Mesenchymal stem cell (in vitro differentiated cells and primary cell): ENCODE measurements around the gene STX18.
"Not testable (repeated sequence)": the region's sequence is repeated elsewhere in the genome, so short reads cannot be mapped to it uniquely, and the experiment has no call there.

ENCODE experiments used
- DNase-seq: peaks from one replicate; pipeline ENCODE4 v3.0.0-alpha.2; 2013
- H2AFZ ChIP-seq: one replicate; pipeline ENCODE4 v1.6.1; 2013; ENCODE audit warnings: low read depth, mild to moderate bottlenecking, control low read depth, inconsistent platforms, low read length, moderate library complexity
- H2AK5ac ChIP-seq: 2 replicates; pipeline ENCODE4 v1.6.1; 2013; ENCODE audit warnings: low read length, moderate library complexity, mild to moderate bottlenecking, inconsistent platforms; ENCODE audit not compliant: severe bottlenecking
- H2BK120ac ChIP-seq: one replicate; pipeline ENCODE4 v1.6.1; 2013; ENCODE audit warnings: low read depth, mild to moderate bottlenecking, inconsistent platforms, low read length, moderate library complexity
- H2BK12ac ChIP-seq, 2 experiments: one replicate each; pipeline ENCODE4 v1.6.1; 2013; ENCODE audit warnings: inconsistent platforms in 2 of 2, low read length in 2 of 2, mild to moderate bottlenecking in 2 of 2, moderate library complexity in 2 of 2, control low read depth in 1 of 2
- H2BK15ac ChIP-seq: one replicate; pipeline ENCODE4 v1.6.1; 2013; ENCODE audit warnings: mild to moderate bottlenecking, low read depth, inconsistent platforms; ENCODE audit not compliant: poor library complexity, severe bottlenecking
- H2BK5ac ChIP-seq: 2 replicates; pipeline ENCODE4 v1.6.1; 2013; ENCODE audit warnings: low read depth, mild to moderate bottlenecking, low read length, control low read depth, inconsistent platforms; ENCODE audit not compliant: poor library complexity, severe bottlenecking
- H3K14ac ChIP-seq, 2 experiments: one replicate each; pipeline ENCODE4 v1.6.1; 2013; ENCODE audit warnings: inconsistent platforms in 2 of 2, low read length in 2 of 2, control low read depth in 1 of 2, mild to moderate bottlenecking in 1 of 2, moderate library complexity in 1 of 2
- H3K18ac ChIP-seq, 2 experiments: one replicate each; pipeline ENCODE4 v1.6.1; 2013; ENCODE audit warnings: inconsistent platforms in 2 of 2, low read length in 2 of 2, control low read depth in 1 of 2, low read depth in 1 of 2, mild to moderate bottlenecking in 1 of 2
- H3K23ac ChIP-seq, 2 experiments: one replicate each; pipeline ENCODE4 v1.6.1; 2013; ENCODE audit warnings: inconsistent platforms in 2 of 2, low read length in 2 of 2, mild to moderate bottlenecking in 2 of 2, moderate library complexity in 2 of 2, control low read depth in 1 of 2
- H3K27ac ChIP-seq: 2 replicates; pipeline ENCODE4 v1.5.1; 2013; ENCODE audit warnings: mild to moderate bottlenecking, moderate library complexity, low read length, control low read depth, inconsistent platforms; ENCODE audit not compliant: poor library complexity, severe bottlenecking
- H3K27me3 ChIP-seq, 2 experiments: 2 replicates each; pipeline versions ENCODE4 v1.6.1 to v1.7.0; 2013; ENCODE audit warnings: low read length in 2 of 2, mild to moderate bottlenecking in 2 of 2, moderate library complexity in 2 of 2, control low read depth in 1 of 2, inconsistent platforms in 1 of 2; ENCODE audit not compliant: control insufficient read depth in 1 of 2, insufficient read depth in 1 of 2
- H3K36me3 ChIP-seq, 2 experiments: 2 replicates each; pipeline versions ENCODE4 v1.6.1 to v1.7.0; 2013; ENCODE audit warnings: low read length in 2 of 2, control low read depth in 1 of 2, inconsistent platforms in 1 of 2, low read depth in 1 of 2, mild to moderate bottlenecking in 1 of 2; ENCODE audit not compliant: insufficient read depth in 2 of 2, control insufficient read depth in 1 of 2
- H3K4ac ChIP-seq, 2 experiments: one replicate each; pipeline ENCODE4 v1.6.1; 2013; ENCODE audit warnings: inconsistent platforms in 2 of 2, low read length in 2 of 2, mild to moderate bottlenecking in 2 of 2, moderate library complexity in 2 of 2, control low read depth in 1 of 2, low read depth in 1 of 2
- H3K4me1 ChIP-seq: 2 replicates; pipeline ENCODE4 v1.6.1; 2013; ENCODE audit warnings: low read depth, low read length, control low read depth; ENCODE audit not compliant: control insufficient read depth, insufficient read depth
- H3K4me2 ChIP-seq: 2 replicates; pipeline ENCODE4 v1.6.1; 2013; ENCODE audit warnings: low read length, mild to moderate bottlenecking, inconsistent platforms; ENCODE audit not compliant: poor library complexity, severe bottlenecking
- H3K4me3 ChIP-seq, 2 experiments: 2 replicates each; pipeline versions ENCODE4 v1.5.1 to v1.7.0; 2013; ENCODE audit warnings: low read length in 2 of 2, mild to moderate bottlenecking in 2 of 2, control low read depth in 1 of 2, low read depth in 1 of 2; ENCODE audit not compliant: insufficient read depth in 1 of 2
- H3K79me1 ChIP-seq: replicated peaks from 2 replicates; pipeline ENCODE4 v1.6.1; 2013; ENCODE audit warnings: mild to moderate bottlenecking, control low read depth, low read length, inconsistent platforms; ENCODE audit not compliant: poor library complexity, severe bottlenecking
- H3K9ac ChIP-seq: 2 replicates; pipeline ENCODE4 v1.7.0; 2013; ENCODE audit warnings: mild to moderate bottlenecking, low read length, moderate library complexity
- H3K9me3 ChIP-seq: 2 replicates; pipeline ENCODE4 v1.7.0; 2013; ENCODE audit warnings: mild to moderate bottlenecking, low read length; ENCODE audit not compliant: control insufficient read depth
- H4K8ac ChIP-seq: one replicate; pipeline ENCODE4 v1.6.1; 2013; ENCODE audit warnings: inconsistent platforms, mild to moderate bottlenecking, low read length, moderate library complexity
- H4K91ac ChIP-seq: one replicate; pipeline ENCODE4 v1.6.1; 2013; ENCODE audit warnings: mild to moderate bottlenecking, low read length, inconsistent platforms
- WGBS: methylation state at CpG from one replicate; pipeline ENCODE4 v1.1.7; 2013; ENCODE audit warnings: mixed read lengths; 5-methylcytosine and 5-hydroxymethylcytosine counted together

The STX18 gene

DNA sequence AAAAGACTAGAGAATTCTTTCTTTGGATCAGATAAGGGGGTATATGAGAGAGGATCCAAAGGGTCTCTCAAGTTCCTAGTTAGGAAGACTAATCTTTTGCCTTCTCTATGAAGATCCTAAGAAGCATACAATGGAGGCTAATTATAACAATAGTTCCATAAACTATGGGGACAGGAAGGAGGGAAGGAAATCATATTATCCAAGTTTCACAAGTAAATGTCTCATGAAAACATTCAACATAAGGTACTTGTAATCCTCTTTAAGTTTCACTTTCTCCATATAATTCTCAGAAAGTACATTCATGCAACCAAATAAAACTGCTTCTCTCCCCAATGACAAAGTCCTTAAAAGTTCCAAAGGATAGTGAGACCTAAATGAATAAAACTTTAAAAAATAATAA lies 27.1 kb downstream of the STX18 start:
- no peak overlapping the region for H2BK15ac ChIP-seq
- H3K4me2 ChIP-seq: no peak overlapping the region
- H2BK120ac ChIP-seq: no peak overlapping the region
- no peak overlapping the region for H4K91ac ChIP-seq
- H3K23ac ChIP-seq: no peak overlapping the region
- no peak overlapping the region for H3K4me3 ChIP-seq
- H2AK5ac ChIP-seq: no peak overlapping the region
- no peaks in the 10 kb centered on the region for H3K4me1 ChIP-seq
- no peaks in the 10 kb centered on the region for H3K27me3 ChIP-seq
- H3K4ac ChIP-seq: no peak overlapping the region
- H3K9ac ChIP-seq: no peak overlapping the region
- no peak overlapping the region for H3K27ac ChIP-seq
- no peak overlapping the region for H3K14ac ChIP-seq
- H2BK12ac ChIP-seq: no peak overlapping the region
- H3K36me3 ChIP-seq: peaks cover 0 to under 1% of the 10 kb centered on the region in 2 experiments
- H3K79me1 ChIP-seq: peaks cover 21% of the 10 kb centered on the region
- no peak overlapping the region for H4K8ac ChIP-seq
- no peaks in the 10 kb centered on the region for H3K9me3 ChIP-seq
- no peak overlapping the region for H3K18ac ChIP-seq
- H2BK5ac ChIP-seq: no peak overlapping the region
- DNase-seq: no peak
- no peak overlapping the region for H2AFZ ChIP-seq

DNA sequence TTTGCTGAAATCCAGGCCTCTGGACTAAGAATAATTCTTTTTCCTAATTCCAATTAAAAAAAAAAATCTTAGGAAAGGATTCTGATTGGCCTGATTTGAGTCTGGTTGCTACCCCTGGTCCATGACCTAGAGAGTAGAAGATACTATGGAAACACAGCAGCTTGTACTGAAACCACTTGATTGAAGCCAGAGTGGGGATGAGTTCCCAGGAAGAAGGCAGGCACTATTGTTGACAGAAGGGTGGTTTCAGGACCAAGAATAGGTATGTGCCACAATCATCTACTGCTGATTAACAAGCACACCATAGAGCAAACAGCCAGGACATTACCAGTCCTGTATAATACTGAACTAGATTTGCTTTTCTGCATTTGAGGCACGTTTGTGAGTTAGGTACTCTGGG lies 29.6 kb downstream of the STX18 start:
- no peak overlapping the region for H3K4me3 ChIP-seq
- DNase-seq: no peak
- H3K79me1 ChIP-seq: peaks cover 30% of the 10 kb centered on the region
- no peak overlapping the region for H2BK5ac ChIP-seq
- H4K91ac ChIP-seq: no peak overlapping the region
- H3K18ac ChIP-seq: peak overlapping the region in 1 of 2 experiments; percentile 11
- H3K14ac ChIP-seq: no peak overlapping the region
- no peak overlapping the region for H2BK12ac ChIP-seq
- H3K27ac ChIP-seq: no peak overlapping the region
- no peak overlapping the region for H3K9ac ChIP-seq
- H2AK5ac ChIP-seq: no peak overlapping the region
- no peak overlapping the region for H2BK15ac ChIP-seq
- no peak overlapping the region for H2AFZ ChIP-seq
- no peaks in the 10 kb centered on the region for H3K27me3 ChIP-seq
- no peak overlapping the region for H3K23ac ChIP-seq
- H3K4me2 ChIP-seq: no peak overlapping the region
- H3K9me3 ChIP-seq: no peaks in the 10 kb centered on the region
- H4K8ac ChIP-seq: no peak overlapping the region
- H3K4ac ChIP-seq: no peak overlapping the region
- WGBS: 100% methylated on average over 1 of the region's 1 CpG
- no peak overlapping the region for H2BK120ac ChIP-seq
- peaks cover 0 to 4% of the 10 kb centered on the region in 2 experiments for H3K36me3 ChIP-seq
- no peaks in the 10 kb centered on the region for H3K4me1 ChIP-seq

DNA sequence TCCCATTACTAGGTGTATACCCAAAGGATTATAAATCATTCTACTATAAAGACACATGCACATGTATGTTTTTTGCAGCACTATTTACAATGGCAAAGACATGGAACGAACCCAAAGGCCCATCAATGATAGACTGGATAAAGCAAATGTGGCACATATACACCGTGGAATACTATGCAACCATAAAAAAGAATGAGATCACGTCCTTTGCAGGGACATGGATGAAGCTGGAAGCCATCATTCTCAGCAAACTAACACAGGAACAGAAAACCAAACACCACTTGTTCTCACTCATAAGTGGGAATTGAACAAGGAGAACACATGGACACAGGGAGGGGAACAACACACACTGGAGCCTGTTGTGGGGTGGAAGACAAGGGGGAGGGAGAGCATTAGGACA lies 31.2 kb downstream of the STX18 start:
- not testable (repeated sequence) for H3K4me2 ChIP-seq, H3K27me3 ChIP-seq
- WGBS: 93% methylated on average over 3 of the region's 3 CpGs

DNA sequence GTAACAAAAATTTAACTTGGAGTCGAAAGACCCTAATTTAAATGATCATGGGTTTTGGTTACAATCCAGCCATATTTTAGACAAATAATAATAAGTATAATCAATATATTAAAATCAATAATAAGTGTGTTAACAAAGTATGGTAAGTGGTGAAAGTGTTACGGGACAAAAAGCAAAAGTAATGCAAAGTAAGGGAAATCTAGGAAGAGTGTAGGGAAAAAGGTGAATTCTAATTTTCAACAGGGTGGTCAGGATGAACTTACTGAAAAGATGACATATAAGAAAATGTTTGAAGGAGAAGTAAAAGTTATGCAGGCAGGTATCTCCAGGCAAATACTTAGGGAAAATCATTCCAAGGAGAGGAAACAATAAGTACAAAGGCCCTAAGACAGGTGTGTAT lies 32.3 kb downstream of the STX18 start:
- H3K9ac ChIP-seq: no peak overlapping the region

More for the DNA sequence above, 31.2 kb downstream of the STX18 start:
- not testable (repeated sequence) for DNase-seq, H2BK120ac ChIP-seq, H2AK5ac ChIP-seq, H2AFZ ChIP-seq, H2BK15ac ChIP-seq, H2BK5ac ChIP-seq, H4K91ac ChIP-seq, H3K4ac ChIP-seq, H3K36me3 ChIP-seq, H3K4me1 ChIP-seq, H3K18ac ChIP-seq, H3K23ac ChIP-seq, H3K9ac ChIP-seq, H3K27ac ChIP-seq, H3K14ac ChIP-seq, H3K9me3 ChIP-seq, H4K8ac ChIP-seq, H2BK12ac ChIP-seq, H3K4me3 ChIP-seq
- H3K79me1 ChIP-seq: peaks cover 35% of the 10 kb centered on the region

More for the DNA sequence above, 32.3 kb downstream of the STX18 start:
- DNase-seq: no peak
- Histone ChIP-seq H4K8ac (no peak overlapping the region), H3K14ac (no peak overlapping the region), H3K23ac (no peak overlapping the region), H2BK12ac (no peak overlapping the region), H3K9me3 (no peaks in the 10 kb centered on the region), H2AK5ac (no peak overlapping the region), H3K4me1 (no peaks in the 10 kb centered on the region), H3K27me3 (no peaks in the 10 kb centered on the region), H3K79me1 (peaks cover 37% of the 10 kb centered on the region), H3K36me3 (peaks cover 0 to 9% of the 10 kb centered on the region in 2 experiments), H3K4me3 (no peak overlapping the region), H2BK120ac (no peak overlapping the region), H4K91ac (no peak overlapping the region), H2BK15ac (no peak overlapping the region), H3K4ac (no peak overlapping the region), H3K27ac (no peak overlapping the region), H2AFZ (no peak overlapping the region), H3K18ac (no peak overlapping the region), H3K4me2 (no peak overlapping the region), H2BK5ac (no peak overlapping the region)
- WGBS: 98% methylated on average over 1 of the region's 2 CpGs
